ENCODE data around the gene WFDC1.

The WFDC1 gene, protein sequence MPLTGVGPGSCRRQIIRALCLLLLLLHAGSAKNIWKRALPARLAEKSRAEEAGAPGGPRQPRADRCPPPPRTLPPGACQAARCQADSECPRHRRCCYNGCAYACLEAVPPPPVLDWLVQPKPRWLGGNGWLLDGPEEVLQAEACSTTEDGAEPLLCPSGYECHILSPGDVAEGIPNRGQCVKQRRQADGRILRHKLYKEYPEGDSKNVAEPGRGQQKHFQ

DNA sequence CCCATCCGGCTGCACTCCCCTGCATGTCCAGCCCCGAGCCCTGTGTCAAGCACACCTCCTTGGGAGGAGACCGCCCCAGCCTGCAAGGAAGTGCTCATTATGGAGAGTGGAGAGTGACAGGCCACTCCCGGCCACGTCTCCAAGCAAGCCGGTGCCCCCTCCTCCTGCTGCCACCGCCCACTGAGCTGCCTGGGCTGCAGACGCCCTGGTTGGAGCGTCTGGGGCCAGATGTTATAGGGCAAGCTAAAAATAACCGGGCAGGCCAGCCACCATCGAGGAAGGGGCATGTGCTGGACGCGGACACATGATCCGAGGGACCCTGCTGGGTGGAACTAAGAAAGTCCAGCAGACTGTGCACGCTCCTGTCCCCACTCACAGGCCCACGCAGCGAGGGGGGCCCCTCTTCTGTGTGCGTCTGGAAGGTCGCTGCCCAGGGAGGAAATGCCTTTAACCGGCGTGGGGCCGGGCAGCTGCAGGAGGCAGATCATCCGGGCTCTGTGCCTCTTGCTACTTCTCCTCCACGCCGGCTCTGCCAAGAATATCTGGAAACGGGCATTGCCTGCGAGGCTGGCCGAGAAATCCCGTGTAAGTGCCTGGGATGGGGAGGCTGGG lies at the start of gene WFDC1:
Gene WFDC1, plus strand, starts transcription at position 348 of the 612 bp plus-strand sequence. Its CDS starts 94 bp downstream, at position 442.
- DNase-seq, result no peak

DNA sequence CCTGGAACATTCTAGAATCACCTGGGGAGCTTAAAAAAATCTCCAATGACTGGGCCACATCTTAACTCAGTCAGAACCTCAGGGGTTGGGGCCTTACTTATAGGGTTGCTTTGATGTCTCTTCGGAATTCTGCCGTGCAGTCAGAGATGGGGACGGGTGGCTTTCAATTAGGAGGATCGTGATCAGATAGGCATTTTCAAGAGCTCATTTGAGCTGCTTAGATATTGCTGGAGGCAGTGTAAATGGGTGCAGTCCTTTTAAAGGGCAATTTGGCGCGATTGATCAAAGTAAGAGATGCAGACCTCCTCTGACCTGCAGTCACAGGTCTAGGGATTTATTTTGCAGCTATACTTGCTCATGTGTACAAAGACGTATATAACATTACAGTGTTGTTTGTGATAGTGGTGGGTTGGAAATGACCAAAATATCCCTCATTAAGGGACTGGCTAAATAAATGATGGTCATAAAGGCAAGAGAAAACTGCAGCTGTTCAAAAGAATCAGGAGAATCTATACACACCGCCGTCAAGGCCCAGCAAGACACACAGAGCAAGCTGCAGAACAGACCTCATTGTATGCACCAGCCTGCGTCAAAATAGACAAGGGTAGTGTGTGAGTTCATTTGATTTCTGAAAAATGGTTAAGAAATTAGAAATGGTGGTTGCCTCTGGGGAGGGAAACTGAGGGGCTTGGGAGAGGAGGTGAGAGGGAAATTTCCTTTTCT lies 48.6 kb upstream of the WFDC1 start:
- DNase-seq, result no peak

DNA sequence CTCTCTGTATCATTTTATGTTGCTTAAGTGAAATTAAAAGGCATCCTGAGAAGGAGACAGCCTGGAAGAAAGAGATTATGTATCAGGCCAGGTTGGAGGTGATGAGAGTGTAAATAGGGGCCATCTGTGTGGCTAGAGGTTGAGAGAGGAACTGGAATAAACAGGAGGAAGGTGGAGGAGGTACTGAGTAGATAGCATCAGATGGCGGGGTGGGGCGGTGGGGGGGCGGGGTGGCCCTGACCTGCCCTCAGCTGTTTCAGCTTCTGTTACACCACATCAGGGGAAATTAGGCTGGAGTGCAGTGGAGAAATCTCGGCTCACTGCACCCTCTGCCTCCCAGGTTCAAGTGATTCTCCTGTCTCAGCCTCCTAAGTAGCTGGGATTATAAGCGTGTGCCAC lies 48.0 kb upstream of the WFDC1 start:
- no peak for DNase-seq

DNA sequence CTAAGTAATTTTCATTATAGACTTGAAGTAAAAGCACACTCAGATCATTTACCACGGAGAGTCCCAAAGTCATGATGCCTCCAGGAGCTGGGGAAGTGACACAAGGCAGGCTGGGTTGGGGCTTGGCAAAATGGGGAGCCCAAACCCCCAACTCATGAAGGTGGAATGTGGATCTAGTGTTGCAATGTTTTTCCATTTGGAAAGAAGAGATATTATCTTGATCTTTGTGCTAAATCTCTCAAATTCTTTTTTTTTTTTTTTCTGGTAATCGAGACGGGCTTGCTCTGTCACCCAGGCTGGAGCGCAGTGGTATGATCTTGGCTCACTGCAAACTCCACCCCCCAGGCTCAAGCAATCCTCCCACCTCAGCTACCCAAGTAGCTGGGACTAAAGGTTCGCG lies 47.3 kb upstream of the WFDC1 start:
- no peak for DNase-seq

DNA sequence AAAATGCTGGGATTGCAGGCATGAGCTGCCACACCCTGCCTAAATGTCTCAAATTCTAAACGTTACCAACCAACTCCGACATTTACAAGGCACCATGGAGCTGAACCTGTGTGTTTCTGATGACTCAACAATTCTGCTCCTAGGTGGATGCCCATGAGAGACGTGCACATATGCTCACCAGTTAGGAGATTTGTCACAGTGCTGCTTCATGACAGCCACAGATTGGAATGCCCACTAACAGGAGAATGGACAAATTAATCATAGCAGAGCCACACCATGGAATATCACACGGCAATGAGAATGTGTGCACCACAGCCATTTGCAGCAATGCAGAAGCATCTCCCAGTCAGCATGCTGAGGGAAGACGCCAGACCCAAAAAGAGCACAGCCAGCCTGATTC lies 46.8 kb upstream of the WFDC1 start:
- no peak for DNase-seq

DNA sequence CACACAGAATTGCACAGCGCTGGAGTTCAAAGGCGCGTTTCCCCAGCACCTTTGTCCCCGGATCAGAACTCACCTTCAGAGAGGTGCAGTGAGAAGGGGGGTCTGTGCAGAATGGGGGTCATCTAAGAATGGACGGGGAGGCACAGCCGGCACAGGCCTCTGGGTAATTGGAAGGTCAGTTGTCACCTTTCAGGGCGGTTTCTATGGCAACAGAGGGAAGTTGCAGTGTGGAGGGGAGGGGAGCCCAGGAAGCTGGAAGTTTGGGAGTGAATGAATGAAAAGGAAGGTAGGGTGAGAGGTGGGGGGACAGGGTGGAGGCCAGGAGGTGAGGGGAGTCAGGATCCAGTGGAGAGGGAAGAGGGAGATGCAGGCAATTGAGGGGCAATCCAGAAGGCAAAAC lies 42.5 kb upstream of the WFDC1 start:
- no peak for DNase-seq

DNA sequence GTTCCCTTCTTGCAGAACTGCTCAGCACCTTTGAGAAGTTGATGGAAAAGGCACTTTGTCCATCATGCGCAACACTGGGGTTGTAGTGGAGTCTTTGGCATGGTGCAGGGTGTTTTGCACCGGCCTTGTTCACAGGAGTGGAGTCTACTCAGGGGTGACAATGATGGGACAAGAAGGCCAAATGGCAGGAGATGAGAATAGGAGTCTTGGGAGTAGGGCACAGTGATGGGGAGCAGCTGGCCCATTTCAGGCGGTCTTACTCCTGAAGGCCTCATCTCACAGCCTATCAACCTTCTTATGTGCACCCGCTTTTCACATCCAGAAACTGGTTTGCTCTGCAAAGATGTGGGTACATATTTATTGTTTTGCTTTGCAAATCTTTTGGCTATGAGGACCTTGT lies 41.5 kb upstream of the WFDC1 start:
- no peak for DNase-seq

DNA sequence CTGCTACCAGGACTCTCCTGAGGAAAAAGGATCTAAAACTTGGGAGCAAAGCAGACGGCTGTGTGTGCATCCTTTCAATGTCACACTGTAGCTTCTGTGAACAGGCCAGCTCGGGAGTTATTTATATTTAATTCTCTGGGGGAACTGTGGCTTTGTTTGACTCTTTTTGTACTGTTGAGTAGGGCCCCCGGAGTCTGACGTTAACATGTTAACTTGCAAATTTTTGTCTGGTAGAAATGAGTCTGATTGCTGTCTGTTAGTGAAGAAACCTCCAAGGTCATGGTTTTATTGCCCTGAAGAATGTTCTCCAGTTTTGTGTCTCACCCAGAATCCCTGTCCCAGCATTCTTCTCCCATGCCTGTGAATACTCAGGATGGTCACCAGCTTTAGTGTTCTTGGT lies 40.6 kb upstream of the WFDC1 start:
- no peak for DNase-seq

DNA sequence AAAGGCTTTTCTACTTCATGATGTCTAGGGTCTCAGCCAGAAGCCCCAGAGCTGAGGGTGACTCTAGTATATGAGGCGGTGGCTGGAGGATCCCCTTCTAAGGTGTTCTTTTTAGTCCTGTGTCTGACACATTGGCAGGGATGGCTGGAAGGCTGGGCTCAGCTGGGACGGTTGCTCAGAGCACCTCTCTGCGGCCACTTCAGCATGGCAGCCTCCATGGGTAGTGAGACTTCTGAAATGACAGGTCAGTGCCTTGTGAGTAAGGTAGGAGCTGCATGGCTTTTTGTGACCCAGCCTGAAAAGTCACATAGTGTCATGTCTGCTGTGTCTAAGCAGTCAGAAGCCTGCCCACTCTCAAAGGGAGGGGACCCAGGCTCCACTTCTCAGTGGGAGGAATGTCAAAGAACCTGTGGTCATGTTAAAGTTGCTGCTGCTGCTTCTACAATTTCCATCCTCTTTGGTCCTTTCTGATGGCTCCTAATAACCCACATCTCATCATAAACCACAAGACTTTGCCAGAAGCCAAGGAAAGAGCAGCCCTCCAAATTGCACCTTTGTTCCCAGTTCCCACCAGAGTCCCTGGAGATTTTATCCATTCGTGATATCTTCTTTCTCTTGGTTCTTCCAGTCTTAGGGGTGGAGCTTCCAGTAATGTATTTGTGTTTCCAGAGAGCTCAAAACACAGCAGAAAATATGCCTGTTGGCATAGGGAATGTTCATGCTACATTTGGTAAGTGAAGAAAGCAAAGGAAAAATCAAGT lies 39.4 kb upstream of the WFDC1 start:
- DNase-seq, result no peak

DNA sequence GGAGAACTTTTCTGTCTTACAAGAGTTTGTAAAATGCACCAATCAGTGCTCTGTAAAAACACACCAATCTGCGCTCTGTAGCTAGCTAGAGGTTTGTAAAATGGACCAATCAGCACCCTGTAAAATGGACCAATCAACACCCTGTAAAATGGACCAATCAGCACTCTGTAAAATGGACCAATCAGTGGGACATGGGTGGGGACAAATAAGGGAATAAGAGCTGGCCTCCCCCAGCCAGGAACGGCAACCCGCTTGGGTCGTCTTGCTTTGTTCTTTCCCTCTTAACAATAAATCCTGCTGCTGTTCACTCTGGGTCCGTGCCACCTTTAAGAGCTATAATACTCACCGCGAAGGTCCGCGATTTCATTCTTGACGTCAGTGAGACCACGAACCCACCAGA lies 36.4 kb upstream of the WFDC1 start:
- DNase-seq, result no peak

DNA sequence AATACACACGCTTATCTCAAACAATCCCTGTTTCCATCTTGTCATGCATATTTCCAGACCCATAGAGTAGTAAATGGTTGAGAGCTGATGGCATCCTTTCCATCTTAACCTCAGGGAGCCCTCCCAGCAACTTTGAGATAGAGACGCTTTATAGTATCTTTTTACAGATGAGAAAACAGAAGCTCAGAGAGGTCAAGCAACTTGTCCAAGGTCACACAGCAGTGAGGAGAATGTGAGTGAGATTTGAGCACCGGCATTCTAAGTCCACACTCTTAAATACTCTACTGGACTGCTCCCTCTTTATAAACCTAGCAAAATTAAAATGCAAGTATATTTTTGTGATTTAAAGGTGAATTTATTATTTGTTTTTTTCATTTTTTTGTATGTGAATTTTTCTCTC lies 35.0 kb upstream of the WFDC1 start:
- DNase-seq, result no peak

DNA sequence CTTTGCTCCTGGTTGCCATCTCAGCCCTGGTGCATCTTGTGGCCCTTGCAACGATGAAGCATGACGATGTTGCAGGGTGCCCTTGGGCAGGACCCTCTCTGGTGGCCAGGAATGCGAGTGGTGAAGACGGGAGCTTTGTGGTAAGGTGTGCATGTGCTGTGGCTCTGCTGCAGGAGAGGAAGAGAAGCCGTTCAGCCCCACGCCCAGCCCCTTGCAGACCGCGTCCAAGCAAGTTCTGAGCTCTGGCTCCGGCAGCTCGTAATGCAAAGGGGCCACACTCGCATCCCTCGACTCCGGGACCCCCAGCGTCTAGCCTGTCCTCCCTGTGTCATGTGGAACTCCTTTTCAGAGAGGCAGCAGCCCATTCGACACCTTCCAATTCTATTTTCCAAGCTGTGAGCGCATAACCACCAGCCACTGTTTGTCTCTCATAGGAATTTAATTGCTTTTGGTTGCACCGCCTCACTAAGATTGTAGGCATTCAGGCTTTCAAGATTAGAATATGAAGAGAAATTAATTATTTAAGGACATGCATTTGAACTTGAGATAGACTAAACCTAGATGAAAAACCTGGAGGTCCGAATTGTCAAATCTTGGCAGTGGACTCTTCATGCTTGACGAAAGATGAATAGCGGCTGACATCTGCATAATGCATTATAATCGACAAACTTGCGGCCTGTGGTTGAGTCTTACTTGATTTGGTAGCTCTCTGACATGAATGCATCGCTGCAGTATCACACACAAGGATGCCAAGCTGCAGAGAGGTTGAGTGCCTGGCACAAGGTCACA lies 33.7 kb upstream of the WFDC1 start:
- no peak for DNase-seq

DNA sequence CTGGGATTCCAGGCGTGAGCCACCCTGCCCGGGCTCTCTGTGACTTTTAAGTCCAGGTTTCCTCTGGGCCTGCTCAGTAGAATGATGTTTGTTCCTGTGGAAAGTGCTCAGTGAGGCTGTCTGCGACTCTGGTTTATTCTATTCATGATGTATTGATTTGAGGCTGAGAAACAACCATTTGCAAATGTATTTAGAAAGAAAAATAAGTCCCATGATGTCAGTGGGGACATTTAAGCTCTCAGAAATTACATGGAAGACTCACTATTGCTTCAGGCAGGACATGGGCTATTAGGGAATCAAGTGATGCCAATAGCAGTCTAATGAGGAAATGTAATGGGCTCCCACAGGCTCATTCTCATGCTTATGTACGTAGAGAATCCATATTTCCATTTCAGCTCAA lies 32.6 kb upstream of the WFDC1 start:
- no peak for DNase-seq

DNA sequence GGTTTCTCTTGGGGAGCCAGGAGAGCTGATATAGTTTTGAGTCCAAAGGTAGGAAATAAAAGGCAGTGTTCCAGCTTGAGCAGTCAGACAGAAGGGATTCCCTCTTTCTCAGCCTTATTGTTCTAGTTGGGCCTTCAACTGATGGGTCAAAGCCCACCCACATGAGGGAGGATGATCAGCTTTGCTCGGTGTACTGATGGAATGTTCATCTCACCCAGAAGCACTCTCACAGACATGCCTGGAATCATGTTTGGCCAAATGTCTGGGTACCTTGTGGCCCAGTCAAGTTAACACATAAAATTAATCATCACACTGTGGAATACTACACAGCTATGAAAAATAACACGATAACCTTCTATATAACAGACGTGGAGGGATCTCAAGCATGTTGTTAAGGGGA lies 31.7 kb upstream of the WFDC1 start:
- no peak for DNase-seq

DNA sequence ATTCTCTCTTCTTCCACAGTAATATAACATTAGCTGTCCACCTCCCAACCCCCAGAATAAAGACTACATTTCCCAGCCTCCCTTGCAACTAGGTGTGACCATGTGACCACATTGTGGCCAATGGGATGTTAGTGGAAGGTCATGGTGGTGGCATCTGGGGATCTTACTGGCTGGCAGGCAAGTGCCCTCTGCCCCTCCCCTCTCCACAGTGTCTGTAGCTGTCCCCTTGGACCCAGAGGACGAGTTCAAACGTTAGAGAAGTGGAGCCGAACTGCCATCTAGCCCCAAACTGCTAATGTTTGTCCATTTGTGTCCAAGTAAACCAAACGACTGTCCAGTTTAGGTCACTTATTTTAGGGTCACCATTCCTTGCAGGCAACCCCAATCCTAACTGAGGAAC lies 28.2 kb upstream of the WFDC1 start:
- DNase-seq, result no peak

DNA sequence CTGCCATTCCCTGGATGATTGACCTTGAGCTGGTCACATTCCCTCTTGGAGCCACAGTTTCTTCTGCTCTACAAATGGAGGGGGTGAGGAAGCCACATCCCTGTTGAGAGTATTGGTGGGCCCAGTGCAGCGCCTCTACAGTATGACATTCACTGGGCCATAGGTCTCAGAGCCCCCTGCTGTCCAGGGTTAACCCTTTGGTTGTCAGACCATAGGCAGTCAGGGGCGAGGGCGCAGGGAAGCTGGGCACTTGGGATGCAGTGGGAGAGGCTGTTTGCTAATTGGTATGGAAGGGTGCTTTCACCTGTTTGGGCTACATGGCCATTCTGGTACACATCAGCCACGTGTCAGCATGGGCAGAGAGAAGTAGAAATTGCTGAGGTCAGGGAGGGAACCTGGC lies 27.3 kb upstream of the WFDC1 start:
- DNase-seq, result no peak

DNA sequence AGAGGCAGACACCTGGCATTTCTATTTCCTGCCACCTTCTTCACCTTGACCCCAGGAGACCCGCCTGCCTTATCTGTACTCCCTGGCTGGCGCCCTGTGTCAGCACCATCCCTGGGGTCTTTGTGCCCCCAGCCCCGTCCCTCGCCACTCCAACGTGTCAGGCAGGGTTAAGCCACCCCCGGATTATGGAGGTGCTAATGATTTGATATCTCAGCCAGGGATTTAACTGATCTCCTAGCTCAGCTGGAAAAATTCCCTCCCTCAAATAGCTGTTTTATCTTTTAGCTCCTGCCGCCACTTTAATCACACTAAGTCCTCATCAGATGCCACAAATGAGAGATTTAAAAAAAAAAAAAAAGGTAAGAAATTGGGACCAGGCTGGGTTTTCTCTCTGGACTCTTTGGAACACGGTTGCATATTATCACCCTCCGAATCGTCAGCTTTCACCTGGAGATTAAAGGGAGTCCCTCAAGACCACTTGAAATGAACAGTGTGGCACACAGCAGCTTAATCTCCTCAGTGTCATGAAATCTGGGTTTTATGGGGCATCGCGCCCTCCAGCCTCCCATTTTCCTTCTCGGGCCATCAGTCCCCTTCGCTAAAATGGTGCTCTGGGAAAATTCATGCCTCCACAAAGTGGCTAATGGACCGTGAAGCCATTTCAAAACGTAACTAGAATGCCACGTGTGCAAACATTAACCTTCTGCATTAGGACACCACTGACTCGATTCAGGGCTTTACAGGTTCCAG lies 26.2 kb upstream of the WFDC1 start:
- no peak for DNase-seq

DNA sequence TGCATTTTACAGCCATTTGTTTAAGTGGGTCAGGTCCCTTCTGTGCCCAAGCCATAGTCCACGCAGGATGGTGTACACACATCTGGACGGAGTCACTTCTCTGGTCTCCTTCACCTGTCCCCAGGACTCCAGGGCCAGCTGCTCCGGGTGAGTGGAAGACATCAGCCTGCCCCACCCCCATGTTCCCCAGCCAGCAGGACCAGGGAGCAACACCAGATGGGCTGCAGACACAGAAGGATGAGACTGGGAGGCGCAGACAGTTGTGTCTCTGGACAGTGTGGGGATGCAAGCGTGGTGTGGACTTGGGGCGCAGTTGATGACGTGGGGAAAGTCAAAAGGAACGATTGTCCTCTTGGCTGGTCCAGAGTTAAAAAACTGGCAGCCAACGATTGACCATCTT lies 24.6 kb upstream of the WFDC1 start:
- no peak for DNase-seq

DNA sequence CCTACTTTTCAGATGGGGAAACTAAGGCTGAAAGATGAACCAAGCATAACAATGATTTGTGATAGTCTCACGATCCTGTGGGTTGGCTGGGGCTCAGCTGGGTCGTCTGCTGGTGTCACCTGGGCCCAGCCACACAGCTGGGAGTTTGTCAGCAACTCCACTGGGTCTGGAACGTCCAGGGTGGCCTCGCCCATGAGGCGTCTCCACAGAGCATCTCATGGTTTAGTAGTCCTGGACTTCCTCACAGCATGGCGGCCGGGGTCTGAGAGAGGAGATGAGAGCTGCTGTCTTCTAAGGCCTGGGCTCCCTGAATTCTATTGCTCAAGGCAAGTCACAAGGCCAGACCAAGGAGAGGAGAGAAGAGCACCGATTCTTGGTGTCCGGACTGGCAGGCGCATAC lies 24.1 kb upstream of the WFDC1 start:
- DNase-seq, result no peak

DNA sequence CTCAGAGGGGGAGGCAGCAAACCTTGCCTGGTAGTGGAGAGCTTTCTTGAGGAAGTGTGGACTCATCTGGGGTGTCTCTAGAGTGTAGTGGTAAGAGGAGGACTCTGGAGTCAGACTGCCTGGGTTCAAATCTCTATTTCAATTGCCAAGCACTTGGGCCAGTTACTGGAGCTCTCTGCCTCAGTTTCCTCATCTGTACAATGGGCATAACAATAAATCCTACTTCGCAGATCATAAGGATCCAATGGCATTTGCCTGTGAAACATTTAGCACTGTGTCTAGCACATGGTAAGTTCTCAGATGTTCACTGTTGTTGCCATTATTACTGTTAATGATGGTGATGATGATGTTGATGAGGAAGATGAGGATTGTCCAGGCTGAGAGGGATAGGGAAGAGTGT lies 23.6 kb upstream of the WFDC1 start:
- no peak for DNase-seq

DNA sequence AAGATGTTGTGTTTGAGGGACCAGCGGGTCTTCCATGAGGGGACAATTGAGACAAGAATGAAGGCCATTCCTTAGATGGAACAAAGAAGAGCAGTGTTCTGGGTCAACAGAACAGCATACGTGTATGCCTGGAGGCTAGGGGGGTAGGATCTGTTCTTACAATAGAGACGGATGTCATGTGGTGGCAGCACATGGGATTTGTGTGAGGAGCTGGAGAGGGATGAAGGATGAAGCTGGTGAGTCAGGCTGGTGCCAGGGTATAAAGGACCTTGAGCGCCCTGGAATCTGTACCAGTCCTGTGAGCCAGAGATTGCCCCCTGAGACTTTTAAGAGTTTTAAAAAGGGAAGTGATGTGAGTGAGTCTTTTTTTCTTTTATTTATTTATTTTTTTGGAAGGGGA lies 22.8 kb upstream of the WFDC1 start:
- no peak for DNase-seq

DNA sequence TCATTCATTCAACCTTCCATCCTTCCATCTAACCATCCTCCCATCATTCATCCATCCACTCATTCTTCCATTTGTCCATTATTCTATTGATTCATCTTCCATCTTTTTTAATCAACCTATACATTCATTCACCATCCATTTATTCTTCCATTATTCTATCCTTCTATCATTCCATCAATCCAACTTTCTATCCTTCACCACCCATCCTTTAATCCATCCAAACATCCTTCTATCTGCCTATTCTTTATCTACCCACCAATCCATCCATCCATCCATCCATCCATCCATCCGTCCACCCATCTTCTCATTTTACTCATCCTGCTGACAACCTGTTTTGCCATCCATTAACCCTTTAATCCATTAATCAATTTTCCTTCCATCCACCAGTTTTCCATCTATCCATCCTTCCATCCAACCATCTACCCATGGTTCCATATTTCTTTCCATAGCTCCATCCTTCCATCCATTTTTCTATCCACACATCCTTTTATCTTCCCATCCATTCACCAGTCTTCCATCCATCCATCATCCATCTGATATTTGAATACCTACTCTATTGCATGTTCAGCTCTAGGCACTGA lies 21.8 kb upstream of the WFDC1 start:
- DNase-seq, result no peak
